K562 (cell line): ENCODE data around the gene CDC45. TPM values are rescaled to one million over a fixed set of nuclear protein-coding genes. Genes with fewer than 3 reads are reported as not detected.

Source experiments
- ATAC-seq: fragments of 200-7000 bp; cut with Tn5 transposase; 3 replicates; pipeline ENCODE4 v1.9.1; 2020; ENCODE audit warnings: moderate library complexity
- BruUV-seq: library from RNA; stranded (reverse); fragments of 400-500 nt; replicated peaks from 2 replicates; lab custom pipeline; 2021; lab: Mats Ljungman, UMichigan
- CTCF ChIA-PET: fragments of 300-600 bp; formaldehyde crosslinking; extraction: SDS; loops from one replicate; lab custom pipeline; 2021; ENCODE audit warnings: low intra/inter-chr PET ratio; lab: Yijun Ruan, JAX
- POLR2A ChIA-PET: fragments of 300-600, 350-650 bp; sonication (Branson Sonifier 250); formaldehyde crosslinking; extraction: SDS; loops from one replicate; lab custom pipeline; 2021; ENCODE audit warnings: antibody characterized with exemption, inconsistent platforms; lab: Yijun Ruan, JAX
- DNase-seq, 4 experiments: peaks; one replicate each; pipeline versions ENCODE4 v3.0.0 to v3.0.0-alpha.2; 2011 to 2018; ENCODE audit warnings: low spot score in 3 of 4, mixed read lengths in 3 of 4; ENCODE audit errors: extremely low read depth in 1 of 4
- FAIRE-seq: peaks from 2 replicates; lab custom pipeline; 2011; peaks lifted over from hg19 to GRCh38; lab: Jason Lieb, UNC
- H2AFZ ChIP-seq: 2 replicates; pipeline ENCODE4 v1.6.0; 2011; ENCODE audit warnings: low read depth, low read length, control low read depth, inconsistent platforms
- H3K27ac ChIP-seq: fragments of 200-600 bp; 3 replicates; pipeline ENCODE4 v1.8.0; 2011; ENCODE audit warnings: low read depth, mild to moderate bottlenecking, control low read depth, inconsistent platforms, low read length, moderate library complexity, mixed read lengths; ENCODE audit errors: extremely low read depth
- H3K27me3 ChIP-seq, 2 experiments: fragments of 300-600 bp in 1 of 2; 2 replicates in 1 of 2; 3 replicates in 1 of 2; pipeline versions ENCODE4 v1.6.0 to v1.8.0; 2011; ENCODE audit warnings: inconsistent platforms in 2 of 2, low read length in 2 of 2, mild to moderate bottlenecking in 1 of 2, mixed read lengths in 1 of 2, moderate library complexity in 1 of 2; ENCODE audit not compliant: control insufficient read depth in 2 of 2, insufficient read depth in 2 of 2
- H3K36me3 ChIP-seq: fragments of 300-600 bp; 3 replicates; pipeline ENCODE4 v1.8.0; 2011; ENCODE audit warnings: mild to moderate bottlenecking, low read length, inconsistent platforms; ENCODE audit not compliant: control insufficient read depth, insufficient read depth
- H3K4me1 ChIP-seq, 2 experiments: fragments of 200-600 bp in 1 of 2; replicated peaks in 1 of 2; 2 replicates in 1 of 2; 3 replicates in 1 of 2; pipeline versions ENCODE4 v1.5.1 to v1.8.0; 2011; ENCODE audit warnings: inconsistent platforms in 2 of 2, low read length in 2 of 2, mild to moderate bottlenecking in 1 of 2, mixed read lengths in 1 of 2, moderate library complexity in 1 of 2; ENCODE audit not compliant: control insufficient read depth in 2 of 2, insufficient read depth in 2 of 2
- H3K4me2 ChIP-seq: 2 replicates; pipeline ENCODE4 v1.6.1; 2011; ENCODE audit warnings: low read length, control low read depth, inconsistent platforms, mixed read lengths; ENCODE audit not compliant: insufficient read depth
- H3K4me3 ChIP-seq: fragments of 200-600 bp; sonication (generic), shearing (Covaris generic); 2 replicates; pipeline ENCODE4 v1.5.1; 2016; ENCODE audit warnings: control low read depth, inconsistent platforms
- H3K79me2 ChIP-seq: fragments of 200-600 bp; 3 replicates; pipeline ENCODE4 v1.8.0; 2011; ENCODE audit warnings: low read length, inconsistent platforms; ENCODE audit not compliant: control insufficient read depth, insufficient read depth
- H3K9ac ChIP-seq, 2 experiments: 2 replicates each; pipeline versions ENCODE4 v1.6.0 to v1.6.1; 2011; ENCODE audit warnings: low read depth in 2 of 2, low read length in 2 of 2, control low read depth in 1 of 2, inconsistent platforms in 1 of 2, mild to moderate bottlenecking in 1 of 2, mixed read lengths in 1 of 2; ENCODE audit not compliant: insufficient read depth in 1 of 2
- H3K9me1 ChIP-seq: one replicate; pipeline ENCODE4 v1.6.0; 2011; ENCODE audit warnings: inconsistent platforms, mild to moderate bottlenecking, low read length, moderate library complexity; ENCODE audit not compliant: control insufficient read depth, insufficient read depth
- H3K9me3 ChIP-seq: replicated peaks from 2 replicates; pipeline ENCODE4 v1.5.1; 2011; ENCODE audit warnings: low read depth, low read length, inconsistent platforms; ENCODE audit not compliant: control insufficient read depth, insufficient read depth
- H4K20me1 ChIP-seq: replicated peaks from 2 replicates; pipeline ENCODE4 v1.6.1; 2011; ENCODE audit warnings: low read length, inconsistent platforms, mixed read lengths; ENCODE audit not compliant: control insufficient read depth, insufficient read depth
- ATF1 ChIP-seq, 2 experiments: fragments of 450-650 bp in 1 of 2; IDR thresholded peaks; 2 replicates each; pipeline ENCODE4 v1.6.1; 2016; ENCODE audit warnings: missing compliant biosample characterization in 1 of 2, missing genetic modification characterization in 1 of 2
- EZH2 ChIP-seq: IDR thresholded peaks from 2 replicates; pipeline ENCODE4 v1.6.1; 2012; ENCODE audit warnings: low read depth, mild to moderate bottlenecking, inconsistent platforms, low read length, borderline replicate concordance
- GATAD2B ChIP-seq: fragments of 450-650 bp; IDR thresholded peaks from 2 replicates; pipeline ENCODE4 v1.6.1; 2017; ENCODE audit warnings: mild to moderate bottlenecking, borderline replicate concordance
- HIVEP1 ChIP-seq: fragments of 250-450 bp; sonication (Bioruptor Pico); IDR thresholded peaks from 2 replicates; pipeline ENCODE4 v1.4.0; 2020; ENCODE audit warnings: mild to moderate bottlenecking
- PHB2 ChIP-seq: fragments of 450-650 bp; IDR thresholded peaks from 2 replicates; pipeline ENCODE4 v1.6.1; 2017; ENCODE audit warnings: low read depth
- PRMT5 ChIP-seq: sonication (generic); formaldehyde crosslinking; IDR thresholded peaks from 2 replicates; pipeline ENCODE4 v1.5.0; 2020; ENCODE audit warnings: missing genetic modification reagents
- SMARCB1 ChIP-seq: IDR thresholded peaks from 2 replicates; pipeline ENCODE4 v1.6.1; 2011; ENCODE audit warnings: improper control_type of control experiment, low read depth; ENCODE audit not compliant: insufficient read length
- TEAD2 ChIP-seq: fragments of 450-650 bp; IDR thresholded peaks from 2 replicates; pipeline ENCODE4 v1.6.1; 2016; ENCODE audit warnings: missing genetic modification characterization, control low read depth, missing compliant biosample characterization
- TEAD4 ChIP-seq, 2 experiments: sonication (generic) in 1 of 2; formaldehyde crosslinking in 1 of 2; IDR thresholded peaks; 2 replicates each; pipeline versions ENCODE4 v1.6.1 to v1.8.0; 2012 to 2022; ENCODE audit warnings: borderline replicate concordance in 1 of 2, inconsistent platforms in 1 of 2, low read length in 1 of 2, mild to moderate bottlenecking in 1 of 2, missing genetic modification reagents in 1 of 2
- ZNF785 ChIP-seq: fragments of 250-450 bp; sonication (Bioruptor Pico); IDR thresholded peaks from 2 replicates; pipeline ENCODE4 v1.4.0; 2020; ENCODE audit warnings: mild to moderate bottlenecking
- WGBS: fragments of 100-300 bp; shearing (Covaris generic); methylation state at CpG from one replicate; pipeline ENCODE4 v1.1.6; 2016; ENCODE audit warnings: low coverage, mixed read lengths; ENCODE audit not compliant: insufficient coverage; ENCODE audit errors: missing lambda C conversion rate; 5-methylcytosine and 5-hydroxymethylcytosine counted together
- in situ Hi-C: fragments of 300-500 bp; cut with MboI; formaldehyde crosslinking; loops from 4 replicates; pipeline ENCODE4 v1.15.0; 2018; ENCODE audit warnings: inconsistent platforms, mixed read lengths
- intact Hi-C: fragments of 100-400 bp; cut with micrococcal nuclease; formaldehyde crosslinking; loops from 2 replicates; pipeline ENCODE4 v1.14.2; 2022
- polyA plus RNA-seq, 8 experiments: library from polyadenylated mRNA; depleted of rRNA in 4 of 8; stranded (reverse) in 5 of 8; unstranded in 3 of 8; fragments of >200 nt; fragmentation: Nextera tagmentation in 2 of 8; fragmentation: Illumina TruSeq in 1 of 8; extraction: Ambion mirVana in 2 of 8; extraction: Trizol in 1 of 8; gene quantifications; 2 replicates each; pipeline versions ENCODE4 v1.2.1 to v1.2.3, GENCODE V29; 2011 to 2014; ENCODE audit warnings: inconsistent platforms in 1 of 8, missing spikeins in 1 of 8
- total RNA-seq, 7 experiments: library from RNA; depleted of rRNA in 6 of 7; stranded (reverse); fragments of >200 nt in 6 of 7; fragmentation: Illumina TruSeq in 2 of 7; extraction: Trizol in 2 of 7; gene quantifications; 2 replicates each; pipeline versions ENCODE4 v1.2.1 to v1.2.3, GENCODE V29; 2011 to 2021; ENCODE audit warnings: low replicate concordance in 1 of 7
- TF ChIP-seq, protein P1 (sequence below), 2 experiments: fragments of 250-450 bp in 1 of 2; fragments of 450-650 bp in 1 of 2; sonication (Bioruptor Pico) in 1 of 2; IDR thresholded peaks; 2 replicates each; pipeline versions ENCODE4 v1.6.1 to v1.8.0; 2016 to 2021; ENCODE audit warnings: mild to moderate bottlenecking in 2 of 2, moderate library complexity in 2 of 2, missing compliant biosample characterization in 1 of 2, missing genetic modification characterization in 1 of 2
- TF ChIP-seq, protein P2 (sequence below): sonication (generic); formaldehyde crosslinking; IDR thresholded peaks from 2 replicates; pipeline ENCODE4 v1.8.0; 2022; ENCODE audit warnings: mild to moderate bottlenecking, missing genetic modification reagents
- TF ChIP-seq, protein P3 (sequence below), 2 experiments: fragments of 200-800 bp in 1 of 2; sonication (Bioruptor generic) in 1 of 2; sonication (generic) in 1 of 2; formaldehyde crosslinking in 1 of 2; IDR thresholded peaks in 1 of 2; conservative IDR thresholded peaks in 1 of 2; 2 replicates each; pipeline versions ENCODE4 v1.5.0 to v1.6.1; 2016 to 2020; ENCODE audit warnings: missing compliant biosample characterization in 1 of 2, missing genetic modification characterization in 1 of 2, missing genetic modification reagents in 1 of 2
- TF ChIP-seq, protein P4 (sequence below): fragments of 150-350 bp; conservative IDR thresholded peaks from 2 replicates; pipeline ENCODE4 v1.6.1; 2014; ENCODE audit warnings: low read length

The CDC45 gene
- total and polyA plus RNA-seq, 9 of the 15 experiments (the other 6 are each of a cell fraction or from before 2014, with no cell fraction given): 251 to 580 (median 410) TPM

- no peak overlapping the region for H3K4me2 ChIP-seq
- DNase-seq: peak in 2 of 4 experiments; percentile 17 to 22
- no TSS peak for BruUV-seq
- H2AFZ ChIP-seq: no peak overlapping the region
- H3K9me1 ChIP-seq: no peaks in the 10 kb centered on the region
- ATAC-seq: peak; percentile 34
- H3K27ac ChIP-seq: no peak overlapping the region
- no peaks in the 10 kb centered on the region for H3K36me3 ChIP-seq
- ChIA-PET POLR2A (interaction anchor here (0.6 to 1.2 kb wide), 8 partner anchors 10 to 101 kb away, joined by 3 to 5 read pairs (median 4); no protein-coding TSS in a partner anchor), CTCF (no interaction called here)
- 2% methylated on average over 16 of the region's 16 CpGs for WGBS
- intact Hi-C loops (no loop called here), in situ Hi-C loops (no loop called here)
- H3K27me3 ChIP-seq: peaks cover 70 to 84% of the 10 kb centered on the region in 2 experiments
- 0 out of 2 replicates have a peak, but pooled peaks cover 10% of the 10 kb centered on the region for H4K20me1 ChIP-seq
- peaks cover 0 to 6% of the 10 kb centered on the region in 2 experiments; a peak in 1 of 5 replicates for H3K4me1 ChIP-seq
- H3K9me3 ChIP-seq: no peaks in the 10 kb centered on the region
- peak overlapping the region in 1 of 2 experiments; percentile 10; a peak in 1 of 4 replicates for H3K9ac ChIP-seq
- no peak for FAIRE-seq
- H3K79me2 ChIP-seq: no peaks in the 10 kb centered on the region
- no peak overlapping the region for H3K4me3 ChIP-seq
- TF ChIP-seq GATAD2B (no peak), HIVEP1 (CRISPR knock-in tag) (no peak), TEAD4 (IDR thresholded peaks at IDR 0.05; ENCODE audit: low read length) (no peak), TEAD4 (CRISPR knock-in tag; IDR thresholded peaks at IDR 0.05; ENCODE audit: borderline replicate concordance) (0 out of 2 replicates have a peak, but pooled peaks have one; percentile 10), ATF1 (CRISPR knock-in tag; IDR thresholded peaks at IDR 0.05) (0 out of 2 replicates have a peak, but pooled peaks have one; percentile 9), ATF1 (tag; IDR thresholded peaks at IDR 0.05) (no peak), ZNF785 (no peak), PHB2 (no peak), SMARCB1 (no peak), PRMT5 (CRISPR knock-in tag) (0 out of 2 replicates have a peak, but pooled peaks have one; percentile 49), TEAD2 (no peak), EZH2 (0 out of 2 replicates have a peak, but pooled peaks have one; percentile 37)
- TF ChIP-seq, protein P1, sequence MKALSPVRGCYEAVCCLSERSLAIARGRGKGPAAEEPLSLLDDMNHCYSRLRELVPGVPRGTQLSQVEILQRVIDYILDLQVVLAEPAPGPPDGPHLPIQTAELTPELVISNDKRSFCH (CRISPR knock-in tag; IDR thresholded peaks at IDR 0.05): no peak
- TF ChIP-seq, protein P1 (tag; IDR thresholded peaks at IDR 0.05): 0 out of 2 replicates have a peak, but pooled peaks have one; percentile 12
- TF ChIP-seq, protein P2, sequence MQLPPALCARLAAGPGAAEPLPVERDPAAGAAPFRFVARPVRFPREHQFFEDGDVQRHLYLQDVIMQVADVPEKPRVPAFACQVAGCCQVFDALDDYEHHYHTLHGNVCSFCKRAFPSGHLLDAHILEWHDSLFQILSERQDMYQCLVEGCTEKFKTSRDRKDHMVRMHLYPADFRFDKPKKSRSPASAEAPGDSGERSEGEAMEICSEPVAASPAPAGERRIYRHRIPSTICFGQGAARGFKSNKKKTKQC: peak; percentile 13; the same call in 1 of the 2 replicates
- TF ChIP-seq, protein P3, sequence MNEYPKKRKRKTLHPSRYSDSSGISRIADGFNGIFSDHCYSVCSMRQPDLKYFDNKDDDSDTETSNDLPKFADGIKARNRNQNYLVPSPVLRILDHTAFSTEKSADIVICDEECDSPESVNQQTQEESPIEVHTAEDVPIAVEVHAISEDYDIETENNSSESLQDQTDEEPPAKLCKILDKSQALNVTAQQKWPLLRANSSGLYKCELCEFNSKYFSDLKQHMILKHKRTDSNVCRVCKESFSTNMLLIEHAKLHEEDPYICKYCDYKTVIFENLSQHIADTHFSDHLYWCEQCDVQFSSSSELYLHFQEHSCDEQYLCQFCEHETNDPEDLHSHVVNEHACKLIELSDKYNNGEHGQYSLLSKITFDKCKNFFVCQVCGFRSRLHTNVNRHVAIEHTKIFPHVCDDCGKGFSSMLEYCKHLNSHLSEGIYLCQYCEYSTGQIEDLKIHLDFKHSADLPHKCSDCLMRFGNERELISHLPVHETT (CRISPR knock-in tag; conservative IDR thresholded peaks at IDR 0.05 in 1 of 2, IDR thresholded peaks at IDR 0.05 in 1 of 2): no peak
- TF ChIP-seq, protein P4, sequence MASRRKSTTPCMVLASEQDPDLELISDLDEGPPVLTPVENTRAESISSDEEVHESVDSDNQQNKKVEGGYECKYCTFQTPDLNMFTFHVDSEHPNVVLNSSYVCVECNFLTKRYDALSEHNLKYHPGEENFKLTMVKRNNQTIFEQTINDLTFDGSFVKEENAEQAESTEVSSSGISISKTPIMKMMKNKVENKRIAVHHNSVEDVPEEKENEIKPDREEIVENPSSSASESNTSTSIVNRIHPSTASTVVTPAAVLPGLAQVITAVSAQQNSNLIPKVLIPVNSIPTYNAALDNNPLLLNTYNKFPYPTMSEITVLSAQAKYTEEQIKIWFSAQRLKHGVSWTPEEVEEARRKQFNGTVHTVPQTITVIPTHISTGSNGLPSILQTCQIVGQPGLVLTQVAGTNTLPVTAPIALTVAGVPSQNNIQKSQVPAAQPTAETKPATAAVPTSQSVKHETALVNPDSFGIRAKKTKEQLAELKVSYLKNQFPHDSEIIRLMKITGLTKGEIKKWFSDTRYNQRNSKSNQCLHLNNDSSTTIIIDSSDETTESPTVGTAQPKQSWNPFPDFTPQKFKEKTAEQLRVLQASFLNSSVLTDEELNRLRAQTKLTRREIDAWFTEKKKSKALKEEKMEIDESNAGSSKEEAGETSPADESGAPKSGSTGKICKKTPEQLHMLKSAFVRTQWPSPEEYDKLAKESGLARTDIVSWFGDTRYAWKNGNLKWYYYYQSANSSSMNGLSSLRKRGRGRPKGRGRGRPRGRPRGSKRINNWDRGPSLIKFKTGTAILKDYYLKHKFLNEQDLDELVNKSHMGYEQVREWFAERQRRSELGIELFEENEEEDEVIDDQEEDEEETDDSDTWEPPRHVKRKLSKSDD: no peak
These were observed 64.4 kb downstream of the CDC45 start for GRCh38 chr22:19543970-19544708.
